Ishikawa (cell line): ENCODE data around the gene CANT1.

Experiments
- CEBPB ChIP-seq: IDR thresholded peaks from 2 replicates; pipeline ENCODE4 v1.6.1; 2012
- CREB1 ChIP-seq: IDR thresholded peaks from 2 replicates; pipeline ENCODE4 v1.6.1; 2012; ENCODE audit warnings: low read depth
- EGR1 ChIP-seq: IDR thresholded peaks from 2 replicates; pipeline ENCODE4 v1.6.1; 2012
- EP300 ChIP-seq: IDR thresholded peaks from 2 replicates; pipeline ENCODE4 v1.6.1; 2012; ENCODE audit warnings: borderline replicate concordance
- FOXM1 ChIP-seq: IDR thresholded peaks from 2 replicates; pipeline ENCODE4 v1.6.1; 2012; ENCODE audit warnings: low read depth, borderline replicate concordance
- NFIC ChIP-seq: IDR thresholded peaks from 2 replicates; pipeline ENCODE4 v1.6.1; 2012
- RAD21 ChIP-seq: IDR thresholded peaks from 2 replicates; pipeline ENCODE4 v1.6.1; 2012; ENCODE audit warnings: low read depth
- TAF1 ChIP-seq: IDR thresholded peaks from 2 replicates; pipeline ENCODE4 v1.6.1; 2012; ENCODE audit warnings: low read depth, mild to moderate bottlenecking
- TCF12 ChIP-seq: IDR thresholded peaks from 2 replicates; pipeline ENCODE4 v1.6.1; 2012; ENCODE audit warnings: low read depth
- TEAD4 ChIP-seq: IDR thresholded peaks from 2 replicates; pipeline ENCODE4 v1.6.1; 2012
- YY1 ChIP-seq: IDR thresholded peaks from 2 replicates; pipeline ENCODE4 v1.6.1; 2012; ENCODE audit warnings: low read depth
- ZBTB7A ChIP-seq: IDR thresholded peaks from 2 replicates; pipeline ENCODE4 v1.6.1; 2012; ENCODE audit warnings: low read depth
- TF ChIP-seq, protein P1 (sequence below): IDR thresholded peaks from 2 replicates; pipeline ENCODE4 v1.6.1; 2012
- TF ChIP-seq, protein P2 (sequence below): IDR thresholded peaks from 2 replicates; pipeline ENCODE4 v1.6.1; 2012; ENCODE audit warnings: low read depth, mild to moderate bottlenecking
- TF ChIP-seq, protein P3 (sequence below): IDR thresholded peaks from 2 replicates; pipeline ENCODE4 v1.6.1; 2012

The CANT1 gene

DNA sequence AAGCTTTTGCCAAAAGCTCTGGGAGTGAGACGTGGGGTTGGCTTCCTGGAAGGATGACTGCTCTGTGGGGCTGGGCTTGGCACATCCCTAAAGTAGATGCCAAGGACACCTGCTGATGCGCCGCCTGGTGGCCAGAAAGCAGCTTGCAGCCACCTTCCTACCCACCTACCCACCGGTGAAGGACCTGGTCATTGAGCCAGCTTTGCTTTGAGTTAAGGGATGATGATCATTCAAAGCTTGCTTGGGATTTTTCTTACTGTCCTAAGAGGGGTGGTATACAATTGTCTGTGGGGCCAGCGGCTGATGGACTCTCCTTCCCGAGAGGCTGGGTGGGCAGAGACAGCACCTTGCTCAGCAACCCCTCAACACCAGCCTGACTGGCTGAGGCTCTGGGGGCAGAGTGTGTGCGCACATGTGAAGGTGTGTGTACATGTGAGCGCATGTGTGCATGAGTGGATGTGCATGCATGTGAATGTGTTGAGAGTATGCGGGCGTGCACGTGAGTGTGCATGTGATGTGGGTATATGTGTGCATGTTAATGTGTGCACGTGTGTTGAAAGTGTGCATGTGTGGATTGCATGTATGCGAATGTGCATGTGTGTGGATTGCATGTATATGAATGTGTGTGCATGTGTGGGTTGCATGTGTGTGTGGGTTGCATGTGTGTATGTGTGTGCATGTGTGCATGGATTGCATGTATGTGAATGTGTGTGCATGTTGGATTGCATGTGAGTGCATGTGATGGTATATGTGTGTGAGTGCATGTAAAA, 33.0 kb upstream of the CANT1 start:
- no peak for TF ChIP-seq YY1
- peak; percentile 37; the same call in 1 of the 2 replicates for TF ChIP-seq NFIC
- peak; percentile 74 for TF ChIP-seq RAD21

DNA sequence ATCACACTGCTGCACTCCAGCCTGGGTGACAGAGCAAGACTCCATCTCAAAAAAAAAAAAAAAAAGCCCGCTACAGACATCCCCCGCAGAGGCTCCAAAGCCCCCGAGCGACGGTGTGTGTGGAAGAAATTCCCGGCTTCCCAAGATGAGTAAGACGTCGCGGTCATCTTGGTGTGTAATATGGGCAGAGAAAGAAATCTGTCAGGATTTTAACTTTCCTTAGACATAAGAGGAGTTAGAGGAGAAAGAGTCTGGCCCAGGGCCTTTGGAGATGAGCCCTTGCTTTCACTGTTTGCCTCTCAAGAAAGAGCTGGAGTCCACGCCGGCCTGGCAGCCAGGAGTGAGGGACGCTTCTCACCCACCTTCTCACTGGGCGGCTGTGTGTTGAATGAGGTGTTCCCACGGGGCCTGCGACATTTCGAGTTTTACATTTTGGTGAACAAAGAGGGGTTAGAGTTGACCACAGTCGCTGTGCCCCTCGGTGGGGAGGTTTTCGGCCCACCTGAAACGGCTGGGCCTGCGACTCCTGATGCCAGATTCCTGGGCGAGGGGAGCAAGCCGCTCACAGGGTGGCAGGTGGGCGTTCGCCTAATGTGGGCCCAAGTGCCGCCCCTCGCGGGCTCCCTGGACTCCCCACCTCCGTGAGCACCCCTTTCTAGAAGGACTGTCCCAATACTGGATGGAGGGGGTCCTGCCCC, 32.3 kb upstream of the CANT1 start:
- TF ChIP-seq TAF1: no peak
- TF ChIP-seq CREB1: no peak
- no peak for TF ChIP-seq EGR1
- TF ChIP-seq TCF12: no peak
- TF ChIP-seq YY1: no peak
- no peak for TF ChIP-seq TEAD4
- no peak for TF ChIP-seq NFIC
- no peak for TF ChIP-seq CEBPB
- TF ChIP-seq EP300: no peak
- TF ChIP-seq ZBTB7A: no peak
- no peak for TF ChIP-seq RAD21
- TF ChIP-seq, protein P1, sequence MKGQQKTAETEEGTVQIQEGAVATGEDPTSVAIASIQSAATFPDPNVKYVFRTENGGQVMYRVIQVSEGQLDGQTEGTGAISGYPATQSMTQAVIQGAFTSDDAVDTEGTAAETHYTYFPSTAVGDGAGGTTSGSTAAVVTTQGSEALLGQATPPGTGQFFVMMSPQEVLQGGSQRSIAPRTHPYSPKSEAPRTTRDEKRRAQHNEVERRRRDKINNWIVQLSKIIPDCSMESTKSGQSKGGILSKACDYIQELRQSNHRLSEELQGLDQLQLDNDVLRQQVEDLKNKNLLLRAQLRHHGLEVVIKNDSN: no peak
- TF ChIP-seq, protein P2, sequence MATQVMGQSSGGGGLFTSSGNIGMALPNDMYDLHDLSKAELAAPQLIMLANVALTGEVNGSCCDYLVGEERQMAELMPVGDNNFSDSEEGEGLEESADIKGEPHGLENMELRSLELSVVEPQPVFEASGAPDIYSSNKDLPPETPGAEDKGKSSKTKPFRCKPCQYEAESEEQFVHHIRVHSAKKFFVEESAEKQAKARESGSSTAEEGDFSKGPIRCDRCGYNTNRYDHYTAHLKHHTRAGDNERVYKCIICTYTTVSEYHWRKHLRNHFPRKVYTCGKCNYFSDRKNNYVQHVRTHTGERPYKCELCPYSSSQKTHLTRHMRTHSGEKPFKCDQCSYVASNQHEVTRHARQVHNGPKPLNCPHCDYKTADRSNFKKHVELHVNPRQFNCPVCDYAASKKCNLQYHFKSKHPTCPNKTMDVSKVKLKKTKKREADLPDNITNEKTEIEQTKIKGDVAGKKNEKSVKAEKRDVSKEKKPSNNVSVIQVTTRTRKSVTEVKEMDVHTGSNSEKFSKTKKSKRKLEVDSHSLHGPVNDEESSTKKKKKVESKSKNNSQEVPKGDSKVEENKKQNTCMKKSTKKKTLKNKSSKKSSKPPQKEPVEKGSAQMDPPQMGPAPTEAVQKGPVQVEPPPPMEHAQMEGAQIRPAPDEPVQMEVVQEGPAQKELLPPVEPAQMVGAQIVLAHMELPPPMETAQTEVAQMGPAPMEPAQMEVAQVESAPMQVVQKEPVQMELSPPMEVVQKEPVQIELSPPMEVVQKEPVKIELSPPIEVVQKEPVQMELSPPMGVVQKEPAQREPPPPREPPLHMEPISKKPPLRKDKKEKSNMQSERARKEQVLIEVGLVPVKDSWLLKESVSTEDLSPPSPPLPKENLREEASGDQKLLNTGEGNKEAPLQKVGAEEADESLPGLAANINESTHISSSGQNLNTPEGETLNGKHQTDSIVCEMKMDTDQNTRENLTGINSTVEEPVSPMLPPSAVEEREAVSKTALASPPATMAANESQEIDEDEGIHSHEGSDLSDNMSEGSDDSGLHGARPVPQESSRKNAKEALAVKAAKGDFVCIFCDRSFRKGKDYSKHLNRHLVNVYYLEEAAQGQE: no peak
- TF ChIP-seq, protein P3, sequence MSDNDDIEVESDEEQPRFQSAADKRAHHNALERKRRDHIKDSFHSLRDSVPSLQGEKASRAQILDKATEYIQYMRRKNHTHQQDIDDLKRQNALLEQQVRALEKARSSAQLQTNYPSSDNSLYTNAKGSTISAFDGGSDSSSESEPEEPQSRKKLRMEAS: no peak
- no peak for TF ChIP-seq FOXM1

DNA sequence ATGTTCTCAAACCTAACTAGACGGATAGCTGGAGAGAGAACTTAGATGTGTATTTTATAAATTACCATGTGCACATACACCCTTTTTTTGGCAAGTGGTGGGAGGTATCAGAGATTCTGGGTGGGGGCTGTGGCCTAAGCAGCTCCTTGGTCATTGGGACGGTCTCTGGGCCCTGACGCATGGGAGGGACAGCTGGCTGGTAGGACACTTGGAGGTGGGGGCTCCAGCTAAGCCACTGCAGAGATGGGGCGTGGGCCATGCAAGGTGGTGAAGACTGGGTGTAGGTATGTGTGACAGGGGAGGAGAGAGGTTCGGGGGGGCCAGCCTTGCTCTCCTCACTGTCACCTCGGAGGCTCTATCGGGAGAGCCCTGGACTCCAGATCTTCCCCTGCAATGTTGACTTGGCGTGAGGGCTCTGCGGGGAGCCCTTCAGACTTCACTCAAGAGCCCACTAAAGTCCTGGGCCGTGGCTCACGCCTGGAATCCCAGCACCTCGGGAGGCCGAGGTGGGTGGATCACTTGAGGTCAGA, 31.5 kb upstream of the CANT1 start:
- TF ChIP-seq, protein P1: no peak
- TF ChIP-seq CEBPB: no peak
- no peak for TF ChIP-seq CREB1
- no peak for TF ChIP-seq TCF12
- no peak for TF ChIP-seq TAF1
- no peak for TF ChIP-seq TEAD4
- no peak for TF ChIP-seq EGR1
- TF ChIP-seq, protein P3: no peak
- TF ChIP-seq, protein P2: no peak
- no peak for TF ChIP-seq EP300
- no peak for TF ChIP-seq NFIC

DNA sequence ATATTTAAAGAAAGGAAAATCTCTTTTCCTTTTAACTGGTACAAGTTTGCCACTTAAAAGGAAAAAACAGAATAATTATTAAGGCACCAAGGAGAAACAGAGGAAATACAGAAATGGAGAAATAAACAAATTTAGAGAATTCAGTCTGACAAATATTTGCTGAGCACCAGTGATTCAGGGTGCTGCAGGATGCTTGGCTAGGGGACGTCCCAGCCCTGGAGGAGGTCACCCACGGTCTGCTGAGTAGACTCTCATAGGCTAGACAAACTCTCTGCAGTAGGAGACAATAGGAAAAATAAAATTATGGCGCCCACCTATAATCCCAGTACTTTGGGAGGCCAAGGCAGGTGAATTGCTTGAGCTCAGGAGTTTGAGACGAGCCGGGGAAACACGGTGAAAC, 30.3 kb upstream of the CANT1 start:
- TF ChIP-seq NFIC (no peak), TCF12 (no peak), TEAD4 (no peak), FOXM1 (no peak), RAD21 (no peak), ZBTB7A (no peak)
- TF ChIP-seq, protein P2: no peak
